Measurements from ENCODE around the gene MBIP.

- TF ChIP-seq CTCF (conservative IDR thresholded peaks at IDR 0.05), result no peak
- TF ChIP-seq ZFX (IDR thresholded peaks at IDR 0.05), result no peak
Measured at GRCh38 chr14:36319899-36320199, 588 bp downstream of the MBIP start.

All from C4-2B (cell line).